Subcutaneous adipose tissue (tissue), 4 donors: Measurements from ENCODE around the gene GNS. TPM values are rescaled to one million over a fixed set of nuclear protein-coding genes. Genes with fewer than 3 reads are reported as not detected.

Source experiments
- CTCF ChIP-seq: fragments of 450-650 bp; IDR thresholded peaks from one replicate; pipeline ENCODE4 v1.5.1; 2016; ENCODE audit warnings: low read depth, mild to moderate bottlenecking, control low read depth, antibody characterized with exemption, moderate library complexity
- total RNA-seq, 4 donors: library from RNA; depleted of rRNA; stranded (reverse); fragments of >200 nt; gene quantifications; one replicate each; pipeline ENCODE4 v1.1.0, GENCODE V29; 2016

The GNS gene
- total RNA-seq, 4 donors from 2014 or later: 143 to 384 (median 184) TPM

GRCh38 chr12:64773386-64773785 lies 14.2 kb upstream of the GNS start:
- no peak for TF ChIP-seq CTCF

- TF ChIP-seq CTCF: no peak
These were observed 8.3 kb upstream of the GNS start for GRCh38 chr12:64767495-64767894.

- TF ChIP-seq CTCF: no peak
These were observed 1.8 kb upstream of the GNS start for GRCh38 chr12:64760808-64761573.

GRCh38 chr12:64757771-64758170 lies 1.4 kb downstream of the GNS start:
- TF ChIP-seq CTCF: no peak

- no peak for TF ChIP-seq CTCF
These were observed 2.8 kb downstream of the GNS start for GRCh38 chr12:64756376-64756775.

GRCh38 chr12:64753427-64753826 lies 5.8 kb downstream of the GNS start:
- TF ChIP-seq CTCF: no peak

- no peak for TF ChIP-seq CTCF
These were observed 6.4 kb downstream of the GNS start for GRCh38 chr12:64752833-64753238.
